HL-60 (cell line): ENCODE results near the gene CSN3.

ENCODE experiments used
- DNase-seq, 2 experiments: peaks; one replicate each; pipeline ENCODE4 v3.0.0-alpha.2; 2010 to 2020; ENCODE audit warnings: low read depth in 1 of 2, low spot score in 1 of 2
- H3K27ac ChIP-seq: fragments of 250-450 bp; sonication (Bioruptor Pico); replicated peaks from 2 replicates; pipeline ENCODE4 v1.5.1; 2020; ENCODE audit warnings: mild to moderate bottlenecking, moderate library complexity
- H3K27me3 ChIP-seq: fragments of 250-450 bp; sonication (Bioruptor Pico); 2 replicates; pipeline ENCODE4 v1.5.1; 2021; ENCODE audit warnings: mild to moderate bottlenecking, moderate library complexity; ENCODE audit not compliant: insufficient read depth, poor library complexity, severe bottlenecking
- H3K4me3 ChIP-seq: replicated peaks from 2 replicates; pipeline ENCODE4 v1.5.1; 2011; ENCODE audit warnings: mild to moderate bottlenecking, control low read depth, low read length; ENCODE audit not compliant: insufficient read depth
- GABPA ChIP-seq: IDR thresholded peaks from 2 replicates; pipeline ENCODE4 v1.6.1; 2012; ENCODE audit warnings: low read depth
- POLR2AphosphoS5 ChIP-seq: IDR thresholded peaks from 2 replicates; pipeline ENCODE4 v1.6.1; 2012; ENCODE audit warnings: low read depth
- SPI1 ChIP-seq: IDR thresholded peaks from 2 replicates; pipeline ENCODE4 v1.6.1; 2012; ENCODE audit warnings: low read depth, mild to moderate bottlenecking, borderline replicate concordance
- TF ChIP-seq, protein P1 (sequence below): IDR thresholded peaks from 2 replicates; pipeline ENCODE4 v1.6.1; 2012; ENCODE audit warnings: low read depth; ENCODE audit not compliant: insufficient replicate concordance
- TF ChIP-seq, protein P2 (sequence below): IDR thresholded peaks from one replicate; pipeline ENCODE4 v1.5.1; 2011; ENCODE audit warnings: low read length, control low read depth, inconsistent platforms; ENCODE audit not compliant: insufficient read depth

Gene CSN3

DNA sequence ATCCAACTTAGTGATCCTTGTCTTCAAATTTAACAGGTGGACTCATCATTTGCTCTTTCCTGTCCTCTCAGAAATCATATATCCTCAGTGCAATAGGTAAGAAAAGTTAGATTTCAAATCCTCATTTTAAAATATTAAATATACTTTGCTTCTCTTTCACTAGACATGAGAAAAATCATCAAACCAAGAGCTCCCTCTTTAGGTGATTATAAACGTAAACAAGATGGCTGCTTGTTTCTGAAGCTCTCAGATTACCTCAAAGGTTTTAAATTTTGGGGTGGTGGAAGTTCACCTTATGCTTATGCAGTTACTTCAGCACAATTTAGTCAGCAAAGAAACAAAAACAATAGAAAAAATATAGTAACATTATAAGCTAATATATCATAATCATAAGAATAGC lies 27.3 kb downstream of the CSN3 start:
- DNase-seq: no peak
- Histone ChIP-seq H3K27me3 (no peaks in the 10 kb centered on the region), H3K27ac (no peak overlapping the region), H3K4me3 (no peak overlapping the region)
- TF ChIP-seq, protein P1, sequence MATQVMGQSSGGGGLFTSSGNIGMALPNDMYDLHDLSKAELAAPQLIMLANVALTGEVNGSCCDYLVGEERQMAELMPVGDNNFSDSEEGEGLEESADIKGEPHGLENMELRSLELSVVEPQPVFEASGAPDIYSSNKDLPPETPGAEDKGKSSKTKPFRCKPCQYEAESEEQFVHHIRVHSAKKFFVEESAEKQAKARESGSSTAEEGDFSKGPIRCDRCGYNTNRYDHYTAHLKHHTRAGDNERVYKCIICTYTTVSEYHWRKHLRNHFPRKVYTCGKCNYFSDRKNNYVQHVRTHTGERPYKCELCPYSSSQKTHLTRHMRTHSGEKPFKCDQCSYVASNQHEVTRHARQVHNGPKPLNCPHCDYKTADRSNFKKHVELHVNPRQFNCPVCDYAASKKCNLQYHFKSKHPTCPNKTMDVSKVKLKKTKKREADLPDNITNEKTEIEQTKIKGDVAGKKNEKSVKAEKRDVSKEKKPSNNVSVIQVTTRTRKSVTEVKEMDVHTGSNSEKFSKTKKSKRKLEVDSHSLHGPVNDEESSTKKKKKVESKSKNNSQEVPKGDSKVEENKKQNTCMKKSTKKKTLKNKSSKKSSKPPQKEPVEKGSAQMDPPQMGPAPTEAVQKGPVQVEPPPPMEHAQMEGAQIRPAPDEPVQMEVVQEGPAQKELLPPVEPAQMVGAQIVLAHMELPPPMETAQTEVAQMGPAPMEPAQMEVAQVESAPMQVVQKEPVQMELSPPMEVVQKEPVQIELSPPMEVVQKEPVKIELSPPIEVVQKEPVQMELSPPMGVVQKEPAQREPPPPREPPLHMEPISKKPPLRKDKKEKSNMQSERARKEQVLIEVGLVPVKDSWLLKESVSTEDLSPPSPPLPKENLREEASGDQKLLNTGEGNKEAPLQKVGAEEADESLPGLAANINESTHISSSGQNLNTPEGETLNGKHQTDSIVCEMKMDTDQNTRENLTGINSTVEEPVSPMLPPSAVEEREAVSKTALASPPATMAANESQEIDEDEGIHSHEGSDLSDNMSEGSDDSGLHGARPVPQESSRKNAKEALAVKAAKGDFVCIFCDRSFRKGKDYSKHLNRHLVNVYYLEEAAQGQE: no peak
- TF ChIP-seq SPI1 (no peak), GABPA (no peak), POLR2AphosphoS5 (no peak)
- TF ChIP-seq, protein P2, sequence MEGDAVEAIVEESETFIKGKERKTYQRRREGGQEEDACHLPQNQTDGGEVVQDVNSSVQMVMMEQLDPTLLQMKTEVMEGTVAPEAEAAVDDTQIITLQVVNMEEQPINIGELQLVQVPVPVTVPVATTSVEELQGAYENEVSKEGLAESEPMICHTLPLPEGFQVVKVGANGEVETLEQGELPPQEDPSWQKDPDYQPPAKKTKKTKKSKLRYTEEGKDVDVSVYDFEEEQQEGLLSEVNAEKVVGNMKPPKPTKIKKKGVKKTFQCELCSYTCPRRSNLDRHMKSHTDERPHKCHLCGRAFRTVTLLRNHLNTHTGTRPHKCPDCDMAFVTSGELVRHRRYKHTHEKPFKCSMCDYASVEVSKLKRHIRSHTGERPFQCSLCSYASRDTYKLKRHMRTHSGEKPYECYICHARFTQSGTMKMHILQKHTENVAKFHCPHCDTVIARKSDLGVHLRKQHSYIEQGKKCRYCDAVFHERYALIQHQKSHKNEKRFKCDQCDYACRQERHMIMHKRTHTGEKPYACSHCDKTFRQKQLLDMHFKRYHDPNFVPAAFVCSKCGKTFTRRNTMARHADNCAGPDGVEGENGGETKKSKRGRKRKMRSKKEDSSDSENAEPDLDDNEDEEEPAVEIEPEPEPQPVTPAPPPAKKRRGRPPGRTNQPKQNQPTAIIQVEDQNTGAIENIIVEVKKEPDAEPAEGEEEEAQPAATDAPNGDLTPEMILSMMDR: no peak

DNA sequence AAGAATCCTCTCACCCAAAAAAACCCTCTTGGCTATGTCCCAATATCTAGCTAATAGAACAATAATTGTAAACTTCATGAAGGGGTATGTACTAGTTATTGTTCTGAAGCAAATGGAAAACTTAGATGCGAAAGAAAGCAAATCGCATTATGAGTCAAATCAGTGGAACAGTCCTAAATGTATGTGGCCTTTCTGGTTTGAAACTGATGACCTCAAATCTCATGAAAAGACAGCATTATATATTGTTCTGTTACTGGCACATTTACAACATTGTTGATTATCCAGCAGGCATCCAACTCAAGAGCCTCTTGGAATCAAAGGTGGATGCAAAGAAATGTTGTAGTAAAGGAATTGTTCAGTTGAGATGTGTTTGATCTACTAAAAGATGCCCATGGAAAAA lies 34.7 kb downstream of the CSN3 start:
- no peaks in the 10 kb centered on the region for H3K27me3 ChIP-seq
- no peak overlapping the region for H3K4me3 ChIP-seq
- no peak for DNase-seq
- no peak for TF ChIP-seq GABPA
- H3K27ac ChIP-seq: no peak overlapping the region

DNA sequence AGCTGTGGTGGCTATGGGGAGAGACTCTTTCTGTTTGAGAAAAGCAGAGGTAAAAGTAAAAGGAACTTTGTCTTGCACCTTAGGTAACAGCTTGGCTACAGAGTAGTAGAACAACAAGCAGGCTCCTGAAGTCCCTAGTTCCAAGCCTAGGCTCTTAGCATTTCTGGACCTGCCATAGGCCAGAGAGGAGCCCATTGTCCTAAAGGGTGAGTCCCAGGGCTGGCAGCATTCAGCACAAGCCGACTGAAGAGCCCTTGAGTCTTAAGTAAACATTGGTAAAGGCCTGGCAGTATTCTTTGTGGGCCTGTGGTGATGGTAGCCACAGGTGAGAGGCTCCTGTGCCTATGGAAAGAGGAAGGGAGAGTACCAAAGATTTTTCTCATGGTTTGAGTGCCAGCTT lies 38.2 kb downstream of the CSN3 start:
- TF ChIP-seq POLR2AphosphoS5: no peak
- TF ChIP-seq, protein P1: no peak
- TF ChIP-seq SPI1: no peak
- TF ChIP-seq, protein P2: no peak
- no peak for TF ChIP-seq GABPA
- no peak for DNase-seq
- Histone ChIP-seq H3K4me3 (no peak overlapping the region), H3K27me3 (no peaks in the 10 kb centered on the region), H3K27ac (no peak overlapping the region)

DNA sequence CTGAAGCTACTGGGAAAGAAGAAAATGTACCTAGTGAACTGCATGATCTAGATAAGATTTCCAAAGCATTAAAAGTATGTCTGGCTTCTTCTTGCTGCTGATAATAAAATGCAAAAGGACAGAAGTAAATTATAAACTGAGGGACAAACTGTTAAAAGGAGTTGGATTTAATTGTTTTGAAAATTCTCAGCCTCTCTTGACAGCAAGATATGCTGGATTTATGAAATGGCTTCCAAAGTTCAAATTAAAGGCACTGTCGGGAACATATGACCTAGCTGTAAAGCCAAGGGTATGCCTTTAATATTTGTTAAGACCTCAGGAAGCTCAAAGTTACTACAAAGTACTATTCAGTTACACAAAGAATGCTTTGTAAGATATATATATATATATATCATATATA lies 46.3 kb downstream of the CSN3 start:
- TF ChIP-seq GABPA (no peak), POLR2AphosphoS5 (no peak), SPI1 (no peak)
- TF ChIP-seq, protein P1: no peak
- TF ChIP-seq, protein P2: no peak
- H3K27ac ChIP-seq: no peak overlapping the region
- no peak for DNase-seq
- no peak overlapping the region for H3K4me3 ChIP-seq
- H3K27me3 ChIP-seq: no peaks in the 10 kb centered on the region
